AG08395 (cell line): ENCODE measurements around the gene SLC9A3.
"Not testable (repeated sequence)": the region's sequence is repeated elsewhere in the genome, so short reads cannot be mapped to it uniquely, and the experiment has no call there.

ENCODE experiments used
- DNase-seq: peaks from one replicate; pipeline ENCODE4 v3.0.0; 2012; ENCODE audit warnings: mixed read lengths, low spot score

The SLC9A3 gene

GRCh38 chr5:474840-475661, 49.2 kb downstream of the SLC9A3 start:
- no peak for DNase-seq

GRCh38 chr5:474232-474839, 49.9 kb downstream of the SLC9A3 start:
- not testable (repeated sequence) for DNase-seq

- DNase-seq = peak; percentile 39
These were observed 50.6 kb downstream of the SLC9A3 start for GRCh38 chr5:473551-474192.

GRCh38 chr5:472656-473550, 51.3 kb downstream of the SLC9A3 start:
- peak; percentile 100 for DNase-seq

- no peak for DNase-seq
These were observed 52.1 kb downstream of the SLC9A3 start for GRCh38 chr5:472076-472655.

- no peak for DNase-seq
These were observed 52.5 kb downstream of the SLC9A3 start for GRCh38 chr5:471750-472058.

GRCh38 chr5:470961-471749, 53.1 kb downstream of the SLC9A3 start:
- DNase-seq = no peak

GRCh38 chr5:469752-470483, 54.3 kb downstream of the SLC9A3 start:
- DNase-seq = no peak

- no peak for DNase-seq
These were observed 55.8 kb downstream of the SLC9A3 start for GRCh38 chr5:468401-468800.

- DNase-seq = no peak
These were observed 57.5 kb downstream of the SLC9A3 start for GRCh38 chr5:466661-467310.

- DNase-seq = no peak
These were observed 58.5 kb downstream of the SLC9A3 start for GRCh38 chr5:465591-466403.

GRCh38 chr5:464843-465590, 59.2 kb downstream of the SLC9A3 start:
- no peak for DNase-seq

GRCh38 chr5:464446-464842, 59.8 kb downstream of the SLC9A3 start:
- no peak for DNase-seq

GRCh38 chr5:463952-464351, 60.3 kb downstream of the SLC9A3 start:
- no peak for DNase-seq

- no peak for DNase-seq
These were observed 60.9 kb downstream of the SLC9A3 start for GRCh38 chr5:463301-463700.

GRCh38 chr5:462051-462481, 62.2 kb downstream of the SLC9A3 start:
- no peak for DNase-seq

- DNase-seq = no peak
These were observed 64.0 kb downstream of the SLC9A3 start for GRCh38 chr5:460273-460625.

GRCh38 chr5:459562-460272, 64.5 kb downstream of the SLC9A3 start:
- no peak for DNase-seq
